HepG2 (cell line): ENCODE results near the gene SHBG. TPM values are rescaled to one million over a fixed set of nuclear protein-coding genes. Genes with fewer than 3 reads are reported as not detected.
A peak's percentile ranks its signal among the peaks of the same experiment; 100 is the strongest.

Experiments
- ATAC-seq: fragments of 200-7000 bp; cut with Tn5 transposase; 3 replicates; pipeline ENCODE4 v1.9.1; 2020; ENCODE audit warnings: mild to moderate bottlenecking, moderate library complexity
- BruUV-seq: library from RNA; stranded (reverse); fragments of 400-500 nt; replicated peaks from 2 replicates; lab custom pipeline; 2021; lab: Mats Ljungman, UMichigan
- CTCF ChIA-PET: fragments of 300-600 bp; formaldehyde crosslinking; extraction: SDS; loops from one replicate; lab custom pipeline; 2021; ENCODE audit warnings: low total read pairs, inconsistent platforms, low intra/inter-chr PET ratio; lab: Yijun Ruan, JAX
- POLR2A ChIA-PET: fragments of 350-600 bp; sonication (Branson Sonifier 250); formaldehyde crosslinking; loops from one replicate; lab custom pipeline; 2020; ENCODE audit warnings: antibody characterized with exemption, inconsistent platforms; lab: Yijun Ruan, JAX
- DNase-seq: peaks from one replicate; pipeline ENCODE4 v3.0.0-alpha.2; 2015; ENCODE audit warnings: low spot score
- FAIRE-seq: peaks from 3 replicates; lab custom pipeline; 2011; peaks lifted over from hg19 to GRCh38; lab: Jason Lieb, UNC
- H2AFZ ChIP-seq: one replicate; pipeline ENCODE4 v1.6.1; 2011; ENCODE audit warnings: low read length, inconsistent platforms
- H3K27ac ChIP-seq: fragments of 300-600 bp; 3 replicates; pipeline ENCODE4 v1.8.0; 2011; ENCODE audit warnings: mixed run types, mild to moderate bottlenecking, mixed read lengths, low read length, inconsistent platforms; ENCODE audit not compliant: insufficient read depth; ENCODE audit errors: extremely low read length
- H3K27me3 ChIP-seq, 2 experiments: fragments of 200-600 bp in 1 of 2; 2 replicates in 1 of 2; 3 replicates in 1 of 2; pipeline versions ENCODE4 v1.6.0 to v1.8.0; 2011; ENCODE audit warnings: low read length in 2 of 2, mild to moderate bottlenecking in 2 of 2, moderate library complexity in 2 of 2, inconsistent platforms in 1 of 2; ENCODE audit not compliant: insufficient read depth in 2 of 2, control insufficient read depth in 1 of 2
- H3K36me3 ChIP-seq, 2 experiments: fragments of 200-600 bp in 1 of 2; replicated peaks in 1 of 2; 2 replicates in 1 of 2; 3 replicates in 1 of 2; pipeline versions ENCODE4 v1.5.1 to v1.8.0; 2011; ENCODE audit warnings: low read length in 2 of 2, inconsistent platforms in 1 of 2; ENCODE audit not compliant: insufficient read depth in 2 of 2, control insufficient read depth in 1 of 2
- H3K4me1 ChIP-seq: 2 replicates; pipeline ENCODE4 v1.5.1; 2012; ENCODE audit warnings: low read length, inconsistent platforms; ENCODE audit not compliant: insufficient read depth
- H3K4me2 ChIP-seq: 2 replicates; pipeline ENCODE4 v1.6.0; 2011; ENCODE audit warnings: low read depth, low read length, inconsistent platforms
- H3K4me3 ChIP-seq, 3 experiments: fragments of 200-600 bp in 1 of 3; sonication (generic), shearing (Covaris generic) in 1 of 3; replicated peaks in 1 of 3; 2 replicates each; pipeline ENCODE4 v1.5.1; 2011 to 2016; ENCODE audit warnings: low read length in 3 of 3, inconsistent platforms in 2 of 3, low read depth in 2 of 3, mild to moderate bottlenecking in 2 of 3, control low read depth in 1 of 3, mixed read lengths in 1 of 3; ENCODE audit not compliant: insufficient read depth in 1 of 3
- H3K79me2 ChIP-seq: one replicate; pipeline ENCODE4 v1.6.1; 2011; ENCODE audit warnings: low read length, inconsistent platforms; ENCODE audit not compliant: insufficient read depth
- H3K9ac ChIP-seq: 2 replicates; pipeline ENCODE4 v1.6.0; 2011; ENCODE audit warnings: mild to moderate bottlenecking, low read depth, low read length, inconsistent platforms; ENCODE audit not compliant: insufficient read depth
- H3K9me3 ChIP-seq: 2 replicates; pipeline ENCODE4 v1.5.1; 2012; ENCODE audit warnings: mild to moderate bottlenecking, low read length
- H4K20me1 ChIP-seq: 2 replicates; pipeline ENCODE4 v1.6.0; 2011; ENCODE audit warnings: inconsistent platforms, mild to moderate bottlenecking, low read length, moderate library complexity; ENCODE audit not compliant: insufficient read depth
- ARNT ChIP-seq: fragments of 450-650 bp; IDR thresholded peaks from 2 replicates; pipeline ENCODE4 v1.6.1; 2017
- MAZ ChIP-seq, 2 experiments: sonication (generic) in 1 of 2; formaldehyde crosslinking in 1 of 2; IDR thresholded peaks; 2 replicates each; pipeline versions ENCODE4 v1.5.0 to v1.6.1; 2012 to 2020; ENCODE audit warnings: low read depth in 2 of 2, mild to moderate bottlenecking in 2 of 2, borderline replicate concordance in 1 of 2, improper control_type of control experiment in 1 of 2, low read length in 1 of 2, missing genetic modification reagents in 1 of 2, moderate library complexity in 1 of 2
- ONECUT2 ChIP-seq: sonication (generic); formaldehyde crosslinking; IDR thresholded peaks from 2 replicates; pipeline ENCODE4 v1.4.0; 2020; ENCODE audit warnings: missing genetic modification reagents
- THAP11 ChIP-seq: IDR thresholded peaks from 2 replicates; pipeline ENCODE4 v1.6.1; 2016; ENCODE audit warnings: missing biosample characterization, missing genetic modification reagents
- ZBTB25 ChIP-seq: IDR thresholded peaks from 2 replicates; pipeline ENCODE4 v1.6.1; 2018; ENCODE audit warnings: missing genetic modification reagents
- ZNF12 ChIP-seq: sonication (generic); formaldehyde crosslinking; IDR thresholded peaks from 2 replicates; pipeline ENCODE4 v1.5.0; 2020; ENCODE audit warnings: missing genetic modification reagents
- ZNF484 ChIP-seq: sonication (generic); formaldehyde crosslinking; IDR thresholded peaks from 2 replicates; pipeline ENCODE4 v1.5.1; 2020; ENCODE audit warnings: mild to moderate bottlenecking, low read depth, missing genetic modification reagents, borderline replicate concordance
- ZNF724P ChIP-seq: sonication (generic); formaldehyde crosslinking; IDR thresholded peaks from 2 replicates; pipeline ENCODE4 v1.8.0; 2022; ENCODE audit warnings: missing genetic modification reagents, borderline replicate concordance
- WGBS: methylation state at CpG from one replicate; pipeline ENCODE4 v1.1.6; 2017; ENCODE audit warnings: low lambda C conversion rate; 5-methylcytosine and 5-hydroxymethylcytosine counted together
- in situ Hi-C: cut with HindIII; loops from 2 replicates; pipeline ENCODE4 v1.10.0; 2017; ENCODE audit warnings: low pct_unique_long_range_greater_than_20kb; ENCODE audit not compliant: extremely low pct_ligation_motif_present
- intact Hi-C: fragments of 100-400 bp; cut with micrococcal nuclease; formaldehyde crosslinking; loops from one replicate; pipeline ENCODE4 v1.10.0; 2022; ENCODE audit not compliant: unreplicated experiment
- polyA plus RNA-seq, 8 experiments: library from polyadenylated mRNA; depleted of rRNA in 3 of 8; stranded (reverse) in 7 of 8; unstranded in 1 of 8; fragments of >200 nt; fragmentation: Illumina TruSeq in 4 of 8; extraction: Trizol in 4 of 8; gene quantifications; 2 replicates each; pipeline versions ENCODE4 v1.2.1 to v1.2.3, GENCODE V29; 2011 to 2016; ENCODE audit warnings: low read depth in 4 of 8, missing spikeins in 1 of 8, mixed read lengths in 1 of 8; ENCODE audit not compliant: insufficient read depth in 1 of 8
- total RNA-seq, 5 experiments: library from RNA; depleted of rRNA; stranded (reverse); fragments of >200 nt; fragmentation: Illumina TruSeq; extraction: Trizol; gene quantifications; 2 replicates each; pipeline ENCODE4 v1.2.3, GENCODE V29; 2016; ENCODE audit warnings: low read depth in 1 of 5

Gene SHBG
- total and polyA plus RNA-seq, 2 of the 13 experiments (the other 11 are each of a cell fraction or from before 2014, with no cell fraction given): 4.0 to 6.1 TPM

- TF ChIP-seq ZBTB25 (CRISPR knock-in tag) (no peak), THAP11 (peak; percentile 49; the same call in 1 of the 2 replicates), ZNF724P (CRISPR knock-in tag) (no peak)
- TF ChIP-seq, all 625 proteins: peak for 7
Measured at GRCh38 chr17:7634384-7634783, 4.4 kb downstream of the SHBG start (continued).

DNA sequence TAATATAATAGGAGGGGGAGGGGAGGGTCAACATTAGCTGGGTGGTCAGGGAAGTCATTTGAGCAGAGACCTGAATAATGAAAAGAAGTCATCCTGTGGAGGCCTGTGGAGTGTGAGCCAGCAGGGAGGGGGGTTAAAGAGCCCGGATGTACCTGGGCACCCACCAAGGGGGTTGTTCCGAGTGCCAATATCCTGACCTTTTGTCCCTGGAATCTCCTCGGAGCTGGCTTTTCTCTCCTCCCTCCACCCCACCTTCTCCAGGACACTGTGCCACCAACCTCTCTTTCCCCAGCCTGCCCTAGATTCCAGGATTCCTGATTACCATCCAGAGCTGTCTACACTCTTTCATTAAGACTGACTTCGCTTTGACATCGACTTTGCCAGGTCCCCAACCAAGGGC lies 6.2 kb downstream of the SHBG start:
- Histone ChIP-seq H4K20me1 (no peaks in the 10 kb centered on the region), H3K4me2 (no peak overlapping the region), H3K4me1 (peaks cover 24% of the 10 kb centered on the region), H3K36me3 (no peaks in the 10 kb centered on the region), H3K9ac (no peak overlapping the region), H3K27me3 (no peaks in the 10 kb centered on the region; a peak in 1 of 5 replicates), H3K9me3 (no peaks in the 10 kb centered on the region), H3K79me2 (no peaks in the 10 kb centered on the region), H3K27ac (no peak overlapping the region), H3K4me3 (no peak overlapping the region), H2AFZ (no peak overlapping the region)
- intact Hi-C loops: no loop called here
- no TSS peak for BruUV-seq
- ChIA-PET CTCF (no interaction called here), POLR2A (interaction anchor here (1.1 kb wide), 1 partner anchor 8 kb away, joined by 5 read pairs; the partner anchor contains the start of gene SAT2)
- ATAC-seq (no peak), FAIRE-seq (no peak), DNase-seq (no peak)
- in situ Hi-C loops: no loop called here
- 20% methylated on average over 5 of the region's 5 CpGs for WGBS
- TF ChIP-seq ARNT (no peak), ZNF12 (CRISPR knock-in tag) (no peak), ZNF484 (CRISPR knock-in tag) (no peak), MAZ (IDR thresholded peaks at IDR 0.05; ENCODE audit: borderline replicate concordance, low read depth, low read length) (no peak), MAZ (CRISPR knock-in tag; IDR thresholded peaks at IDR 0.05; ENCODE audit: low read depth) (no peak), ONECUT2 (CRISPR knock-in tag) (no peak)
- TF ChIP-seq, all 625 proteins: peak for 0
